Endothelial cell of umbilical vein (primary cell): ENCODE data around the gene FAM163A.
A peak's percentile ranks its signal among the peaks of the same experiment; 100 is the strongest.

Experiments
- CTCF ChIP-seq, 2 donors: IDR thresholded peaks; 1 replicate in 1 of 2; 2 replicates in 1 of 2; pipeline ENCODE4 v1.5.1; 2011; ENCODE audit warnings: low read length in 2 of 2, mild to moderate bottlenecking in 2 of 2, moderate library complexity in 2 of 2, control low read depth in 1 of 2, inconsistent platforms in 1 of 2, low read depth in 1 of 2; ENCODE audit not compliant: insufficient read depth in 1 of 2; ENCODE audit errors: extremely low read depth in 1 of 2
- EZH2 ChIP-seq: IDR thresholded peaks from 2 replicates; pipeline ENCODE4 v1.6.1; 2012; ENCODE audit warnings: borderline replicate concordance, low read depth, mild to moderate bottlenecking, moderate library complexity, low read length, inconsistent platforms; ENCODE audit not compliant: severe bottlenecking
- MAX ChIP-seq: IDR thresholded peaks from 2 replicates; pipeline ENCODE4 v1.6.1; 2011; ENCODE audit not compliant: insufficient read depth, insufficient read length
- MYC ChIP-seq: IDR thresholded peaks from one replicate; pipeline ENCODE4 v1.6.1; 2011; ENCODE audit warnings: mild to moderate bottlenecking, low read depth, low read length
- POLR2A ChIP-seq: IDR thresholded peaks from 2 replicates; pipeline ENCODE4 v1.6.1; 2012; ENCODE audit warnings: low read depth, mild to moderate bottlenecking, control low read depth, low read length
- POLR2AphosphoS5 ChIP-seq: IDR thresholded peaks from 2 replicates; pipeline ENCODE4 v1.6.1; 2012; ENCODE audit warnings: low read depth, mild to moderate bottlenecking, control low read depth, low read length, moderate library complexity; ENCODE audit not compliant: insufficient read depth

GRCh38 chr1:179742717-179743678 lies at the start of gene FAM163A:
- TF ChIP-seq CTCF (IDR thresholded peaks at IDR 0.05; ENCODE audit: extremely low read depth in 1 of 2, insufficient read depth in 1 of 2, low read depth in 1 of 2, low read length in 2 of 2) (no peak), POLR2A (no peak), MAX (no peak), POLR2AphosphoS5 (no peak), EZH2 (peak; percentile 73), MYC (no peak)
